T follicular helper cell (primary cell): ENCODE results near the gene ERMAP.

Experiments
- DNase-seq: peaks from one replicate; pipeline ENCODE4 v3.0.0-alpha.2; 2020; ENCODE audit warnings: low read depth
- total RNA-seq, 2 experiments: gene quantifications; one replicate each; lab custom pipeline; 2026; lab: John Stamatoyannopoulos, UW

The ERMAP gene, protein sequence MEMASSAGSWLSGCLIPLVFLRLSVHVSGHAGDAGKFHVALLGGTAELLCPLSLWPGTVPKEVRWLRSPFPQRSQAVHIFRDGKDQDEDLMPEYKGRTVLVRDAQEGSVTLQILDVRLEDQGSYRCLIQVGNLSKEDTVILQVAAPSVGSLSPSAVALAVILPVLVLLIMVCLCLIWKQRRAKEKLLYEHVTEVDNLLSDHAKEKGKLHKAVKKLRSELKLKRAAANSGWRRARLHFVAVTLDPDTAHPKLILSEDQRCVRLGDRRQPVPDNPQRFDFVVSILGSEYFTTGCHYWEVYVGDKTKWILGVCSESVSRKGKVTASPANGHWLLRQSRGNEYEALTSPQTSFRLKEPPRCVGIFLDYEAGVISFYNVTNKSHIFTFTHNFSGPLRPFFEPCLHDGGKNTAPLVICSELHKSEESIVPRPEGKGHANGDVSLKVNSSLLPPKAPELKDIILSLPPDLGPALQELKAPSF
- 5.5 to 16.5 reads per million in 2 experiments for total RNA-seq

GRCh38 chr1:42816585-42817439, at the start of gene ERMAP, which contains the start of gene SVBP:
TSS of gene ERMAP (plus strand) at chr1:42817122. CDS start at chr1:42830449, 13,327 bp downstream.
TSS of gene SVBP (minus strand) at chr1:42817397. CDS start at chr1:42816544, 853 bp downstream.
- peak; percentile 92 for DNase-seq

DNA sequence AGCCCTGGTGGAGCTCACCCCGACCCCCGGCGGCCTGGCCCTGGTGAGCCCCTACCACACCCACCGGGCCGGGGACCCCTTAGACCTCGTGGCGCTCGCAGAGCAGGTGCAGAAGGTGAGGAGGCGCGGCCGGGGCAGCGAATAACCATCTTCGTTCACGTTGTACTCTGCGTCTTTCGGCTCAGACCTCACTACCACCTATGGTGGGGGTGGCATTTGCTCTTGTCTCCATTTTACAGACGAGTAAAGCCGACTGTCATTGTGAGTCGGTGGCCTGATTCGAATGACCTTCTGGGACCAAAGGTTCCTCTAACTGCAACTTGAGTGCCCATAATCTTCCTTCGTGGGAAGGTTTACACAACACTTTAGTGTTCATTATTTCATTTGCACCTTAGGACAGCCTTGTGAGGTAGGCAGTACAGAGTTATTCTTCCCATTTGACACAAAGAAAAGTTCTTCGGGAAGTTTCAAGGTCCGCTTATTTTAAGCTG, 49.4 kb upstream of the ERMAP start:
- DNase-seq: no peak

DNA sequence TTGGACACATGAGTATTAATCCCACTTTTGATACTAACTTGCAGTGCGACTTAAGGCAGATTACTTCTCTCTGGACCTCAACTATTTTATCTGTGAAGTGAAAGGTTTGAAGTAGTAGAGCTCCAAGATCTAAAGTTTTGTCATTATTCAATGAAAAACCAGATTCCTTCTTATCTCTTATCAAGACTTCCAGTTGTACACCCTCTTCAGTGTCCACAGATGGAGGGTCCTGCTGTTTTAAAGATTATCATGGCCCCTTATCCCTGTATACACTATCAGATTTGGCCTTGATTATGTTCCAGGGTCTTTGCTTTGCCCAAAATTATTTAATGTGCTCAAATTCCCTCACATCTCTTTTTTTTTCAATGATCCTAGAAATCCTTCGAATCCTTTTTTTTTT, 48.8 kb upstream of the ERMAP start:
- no peak for DNase-seq

DNA sequence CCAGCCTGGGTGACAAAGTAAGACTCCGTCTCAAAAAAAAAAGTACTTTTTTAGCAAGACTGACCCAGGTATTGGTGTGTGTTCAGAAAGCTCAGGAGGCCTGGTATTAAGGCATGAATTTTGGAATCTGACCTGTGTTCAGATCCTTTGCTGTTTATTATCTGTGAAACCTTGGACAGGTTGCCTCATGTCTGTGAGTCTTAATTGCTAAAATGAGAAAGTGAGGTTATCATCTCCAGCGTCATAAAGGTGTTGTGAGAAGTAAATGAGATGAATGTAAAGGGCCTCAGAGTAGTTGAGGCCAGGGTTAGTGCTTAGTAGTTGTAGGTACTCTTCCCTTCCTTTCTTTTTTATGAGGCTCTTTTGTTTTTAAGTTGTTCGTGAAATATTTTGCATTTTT, 47.1 kb upstream of the ERMAP start:
- DNase-seq: no peak

- no peak for DNase-seq
These were observed 43.5 kb upstream of the ERMAP start for GRCh38 chr1:42773420-42773819.

DNA sequence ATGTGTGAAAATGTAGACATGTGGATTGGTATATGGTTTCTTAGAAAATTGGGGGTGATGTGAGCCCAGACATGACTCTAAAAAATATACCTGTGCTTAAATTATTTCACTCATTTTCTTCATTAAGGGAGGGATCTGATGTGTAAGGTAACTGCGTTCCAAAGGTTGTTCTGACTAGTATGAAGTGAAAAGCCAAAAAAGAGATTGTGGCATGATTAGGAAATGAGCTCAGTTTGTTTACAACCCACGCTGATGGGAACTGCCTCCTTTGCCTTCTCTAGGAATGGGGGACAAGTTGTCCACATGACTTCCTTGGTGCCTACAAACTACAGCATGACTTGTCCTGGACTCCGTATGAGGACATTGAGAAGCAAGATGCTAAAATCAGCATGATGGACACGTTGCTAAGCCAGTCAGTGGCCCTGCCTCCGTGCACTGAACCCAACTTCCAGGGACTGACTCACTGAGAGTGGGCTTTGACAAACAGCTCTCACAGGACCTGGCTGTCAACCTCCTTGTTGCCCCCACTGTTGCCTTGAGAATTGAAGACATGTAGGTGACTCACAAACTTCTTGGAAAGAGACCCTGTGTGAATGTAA, 41.9 kb upstream of the ERMAP start:
- DNase-seq: no peak

GRCh38 chr1:42776502-42776901, 40.4 kb upstream of the ERMAP start:
- DNase-seq: no peak

DNA sequence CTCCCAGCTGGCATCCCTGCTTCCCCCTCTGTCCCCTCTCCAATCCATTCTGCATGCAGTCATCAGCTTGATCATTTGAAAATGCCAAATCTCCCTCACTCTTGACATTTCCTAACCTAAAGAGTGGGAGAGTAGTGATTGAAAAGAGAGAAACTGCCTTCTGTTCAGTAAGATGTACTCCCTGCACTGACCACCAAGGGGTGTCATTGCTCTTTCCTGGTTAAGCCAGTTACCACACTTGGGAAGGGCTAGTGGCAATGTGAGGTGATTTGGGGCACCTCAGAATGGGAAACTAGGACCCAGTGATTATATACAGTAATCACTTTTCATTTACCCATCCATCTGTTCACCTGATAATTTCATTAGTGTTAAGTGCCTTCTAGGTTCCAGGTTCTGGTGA, 39.1 kb upstream of the ERMAP start:
- DNase-seq: no peak

- no peak for DNase-seq
These were observed 37.2 kb upstream of the ERMAP start for GRCh38 chr1:42779725-42780124.

DNA sequence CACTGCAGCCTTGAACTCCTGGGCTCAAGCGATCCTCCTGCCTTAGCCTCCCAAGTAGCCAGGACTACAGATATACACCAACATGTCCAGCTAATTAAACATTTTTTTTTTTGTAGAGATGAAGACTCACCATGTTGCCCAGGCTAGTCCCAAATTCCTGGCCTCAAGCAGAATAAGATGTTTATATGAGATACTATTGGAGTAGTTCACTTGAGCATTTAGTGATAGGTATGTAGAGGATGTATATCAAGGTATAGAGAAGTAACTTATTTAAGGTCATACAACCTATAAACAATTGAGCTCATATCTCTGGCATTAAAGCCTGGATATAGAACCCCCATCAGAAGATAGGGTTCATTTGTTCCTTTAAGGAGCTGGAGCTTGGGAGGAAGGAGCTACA, 36.7 kb upstream of the ERMAP start:
- no peak for DNase-seq

GRCh38 chr1:42783092-42783491, 33.8 kb upstream of the ERMAP start:
- DNase-seq: no peak

- no peak for DNase-seq
These were observed 32.4 kb upstream of the ERMAP start for GRCh38 chr1:42784547-42784945.

DNA sequence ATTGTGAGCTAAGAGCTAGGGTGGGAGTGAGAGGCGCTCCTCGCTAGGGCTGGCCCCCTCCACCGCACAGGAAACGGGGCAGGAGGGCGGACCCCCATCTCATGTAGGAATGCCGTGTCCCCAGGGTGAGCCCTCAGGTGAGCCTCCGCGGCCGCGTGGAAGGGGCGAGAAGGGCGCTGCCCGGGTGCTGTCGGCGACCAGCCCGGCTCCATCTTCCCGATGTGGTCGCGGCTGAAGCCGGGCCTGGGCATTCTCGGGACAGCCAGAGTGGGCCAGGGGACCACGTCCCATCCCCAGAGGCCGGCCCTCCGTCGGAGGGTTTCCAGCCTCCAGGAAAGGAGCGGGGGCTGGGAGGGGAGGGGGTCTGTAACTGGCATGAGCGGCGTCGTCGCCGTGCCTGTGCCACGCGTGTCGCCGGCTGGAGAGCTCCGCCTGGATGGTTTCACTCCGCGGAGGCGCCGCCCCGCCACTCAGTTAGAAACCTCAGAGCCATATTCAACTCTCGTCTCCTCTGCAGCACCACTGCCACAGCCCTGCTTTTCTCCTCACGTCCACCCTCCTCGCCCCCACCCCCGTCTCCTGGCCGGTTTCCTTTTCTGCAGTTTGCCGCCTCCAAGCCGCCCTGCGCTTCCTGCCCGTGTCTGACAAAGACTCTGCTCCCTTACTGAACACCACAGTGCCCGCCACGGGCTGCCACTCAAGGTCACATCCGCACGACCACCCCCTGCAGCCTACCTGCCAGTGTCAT, 31.8 kb upstream of the ERMAP start, which contains the start of gene TMEM269:
TSS of gene TMEM269 (plus strand) at position 46 of the 748 bp plus-strand sequence. CDS start 4,903 bp downstream, outside the sequence.
- DNase-seq: peak; percentile 14

GRCh38 chr1:42786097-42786496, 30.8 kb upstream of the ERMAP start:
- DNase-seq: no peak

DNA sequence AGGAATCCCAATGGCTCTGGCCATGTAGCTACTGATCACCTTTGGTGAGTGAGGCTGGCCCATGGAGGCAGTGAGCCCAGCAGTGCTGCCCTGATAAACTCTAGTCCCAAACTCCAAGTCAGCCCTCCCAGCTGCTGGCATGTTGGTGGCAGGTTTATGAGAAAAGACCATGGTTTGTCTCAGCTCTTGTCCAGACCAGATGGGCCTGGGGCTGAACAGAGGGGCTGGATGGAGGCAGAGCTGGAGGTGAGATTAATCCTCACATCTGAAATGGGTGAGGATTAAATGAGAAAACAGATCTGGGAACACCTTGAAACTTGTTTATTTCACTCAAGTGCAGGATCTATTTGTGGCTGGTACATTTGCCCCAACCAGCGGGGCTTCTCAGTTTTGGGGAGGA, 28.9 kb upstream of the ERMAP start:
- DNase-seq: no peak

- no peak for DNase-seq
These were observed 23.1 kb upstream of the ERMAP start for GRCh38 chr1:42793824-42794223.

DNA sequence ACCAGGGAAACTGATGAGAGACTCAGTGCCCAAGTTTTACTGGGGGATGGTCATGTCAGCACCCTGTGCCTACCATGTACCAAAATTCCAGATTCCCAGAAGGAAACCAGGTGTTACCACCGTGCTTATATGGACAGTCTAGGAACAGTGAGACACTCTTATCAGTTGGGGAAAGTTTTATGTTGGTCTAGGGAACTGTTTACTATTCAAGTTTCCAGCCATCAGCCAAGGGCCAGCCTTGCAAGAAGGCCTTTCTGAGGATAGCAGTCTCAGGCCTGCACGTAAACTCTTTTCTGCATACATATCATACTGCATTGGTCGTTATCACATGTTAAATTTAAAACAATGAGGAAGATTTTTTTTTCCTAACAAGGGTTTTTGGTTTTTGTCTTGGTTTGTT, 19.5 kb upstream of the ERMAP start:
- DNase-seq: no peak

- DNase-seq: no peak
These were observed 18.9 kb upstream of the ERMAP start for GRCh38 chr1:42797979-42798378.

DNA sequence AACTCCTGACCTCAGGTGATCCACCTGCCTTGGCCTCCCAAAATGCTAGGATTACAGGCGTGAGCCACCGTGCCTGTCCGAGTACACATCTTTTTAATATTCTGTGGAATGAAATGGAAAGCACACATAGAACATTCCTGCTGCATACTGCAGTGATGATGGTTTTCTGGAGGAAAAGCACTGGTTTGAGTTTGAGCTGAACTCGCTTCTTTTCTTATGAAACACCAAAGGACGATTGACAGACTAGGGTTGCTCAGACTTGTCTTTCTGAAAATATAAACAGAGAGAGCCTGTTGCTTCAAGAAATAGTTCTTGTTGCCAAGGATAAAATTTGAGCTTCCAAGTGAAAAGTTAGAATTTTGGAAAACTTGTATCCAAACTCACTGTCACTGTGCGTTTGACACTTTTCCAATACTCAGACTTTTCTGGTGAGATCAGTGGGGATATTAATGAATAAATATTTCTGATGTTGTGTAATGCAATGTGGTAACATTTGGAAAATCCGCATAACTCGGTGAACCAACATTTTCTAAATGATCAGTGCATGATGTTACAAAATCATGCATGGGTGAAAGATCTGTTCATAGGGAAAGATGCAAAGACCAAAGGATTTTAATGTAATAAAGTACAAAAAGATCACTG, 15.0 kb upstream of the ERMAP start:
- no peak for DNase-seq

DNA sequence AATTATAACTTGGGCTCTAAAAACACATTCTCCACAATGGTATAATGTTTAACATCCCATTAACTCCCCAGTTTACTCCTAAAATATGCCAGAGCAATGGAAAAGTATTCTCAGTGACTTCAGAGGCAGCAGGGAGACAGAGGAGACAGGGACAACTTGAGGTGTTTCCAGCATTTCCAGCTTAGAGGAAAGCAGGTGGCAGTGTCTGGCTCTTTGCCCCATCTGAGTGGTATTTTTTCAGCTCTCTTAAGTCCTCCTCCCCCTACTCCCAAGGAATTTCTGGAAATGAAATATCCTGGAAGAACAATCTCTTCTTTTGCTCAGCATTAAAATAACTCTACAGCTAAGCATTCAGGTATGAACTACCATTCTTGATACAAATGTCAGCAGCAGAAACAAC, 10.8 kb upstream of the ERMAP start:
- DNase-seq: no peak

DNA sequence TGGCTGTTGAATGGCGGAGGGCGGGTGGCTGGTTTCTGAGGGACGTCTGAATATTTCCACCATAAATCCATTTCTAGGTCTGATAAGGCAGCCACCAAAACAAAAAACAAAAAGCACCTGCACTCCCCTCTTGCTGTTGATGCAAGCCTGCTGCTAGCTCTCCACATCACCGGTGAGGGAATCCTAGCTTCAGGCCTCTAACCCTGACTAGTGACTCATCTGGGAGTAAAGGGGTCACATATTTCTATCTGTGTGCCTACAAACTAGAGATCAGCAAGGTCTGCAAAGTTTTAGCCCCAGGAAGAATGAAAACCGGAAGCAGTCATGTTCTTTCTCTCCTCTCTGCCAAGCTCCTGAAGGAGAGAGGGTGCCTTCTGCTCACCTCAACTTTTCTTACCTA, 10.3 kb upstream of the ERMAP start:
- DNase-seq: no peak
